Gastroesophageal sphincter (tissue), 3 donors: ENCODE data around the gene ADPGK.

Experiments
- CTCF ChIP-seq, 4 experiments: fragments of 200-600 bp in 2 of 4; fragments of 450-650 bp in 2 of 4; sonication (generic) in 1 of 4; IDR thresholded peaks; one replicate each; pipeline ENCODE4 v1.5.1; 2017 to 2019; ENCODE audit warnings: antibody characterized with exemption in 4 of 4, mild to moderate bottlenecking in 2 of 4, moderate library complexity in 2 of 4
- EP300 ChIP-seq: sonication (generic); formaldehyde crosslinking; IDR thresholded peaks from one replicate; pipeline ENCODE4 v1.6.1; 2017; ENCODE audit warnings: antibody characterized with exemption, mild to moderate bottlenecking
- POLR2A ChIP-seq, 2 donors: fragments of 450-650 bp; IDR thresholded peaks; one replicate each; pipeline ENCODE4 v1.6.1; 2017; ENCODE audit warnings: antibody characterized with exemption in 2 of 2, mild to moderate bottlenecking in 2 of 2, moderate library complexity in 1 of 2
- POLR2AphosphoS5 ChIP-seq: sonication (generic); formaldehyde crosslinking; IDR thresholded peaks from one replicate; pipeline ENCODE4 v1.6.1; 2017; ENCODE audit warnings: antibody characterized with exemption

- no peak for TF ChIP-seq CTCF (IDR thresholded peaks at IDR 0.05)
- no peak for TF ChIP-seq EP300
- no peak for TF ChIP-seq POLR2A (IDR thresholded peaks at IDR 0.05)
- TF ChIP-seq POLR2AphosphoS5, result no peak
These were observed 12.6 kb upstream of the ADPGK start for GRCh38 chr15:72796210-72796514.
